COLO668 (cell line): ENCODE results near the gene NCKIPSD.
A peak's percentile ranks its signal among the peaks of the same experiment; 100 is the strongest.

Source experiments
- DNase-seq: peaks from one replicate; lab custom pipeline; 2025; ENCODE audit not compliant: unreplicated experiment; lab: John Stamatoyannopoulos, UW

NCKIPSD gene

DNA sequence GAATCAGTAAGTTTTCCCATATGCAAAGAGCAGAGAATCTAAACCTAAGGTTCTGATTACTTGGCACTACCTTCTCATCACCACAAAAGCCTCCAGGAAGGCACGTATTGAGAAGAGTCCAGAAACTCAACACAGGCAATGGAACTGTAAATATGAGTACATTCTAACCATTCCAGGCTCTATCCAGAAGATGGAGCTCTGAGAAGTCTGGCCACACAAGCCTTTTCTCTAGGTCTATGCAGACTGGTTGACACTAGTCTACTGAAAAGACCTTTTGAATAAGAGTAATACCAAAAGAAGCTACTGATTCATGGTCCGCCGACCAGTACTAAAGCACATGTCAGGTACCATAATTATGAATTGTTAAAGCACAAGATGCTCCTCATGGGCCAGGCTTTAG is 12.2 kb upstream of the NCKIPSD start:
- no peak for DNase-seq

GRCh38 chr3:48696601-48697000 is 10.9 kb upstream of the NCKIPSD start:
- DNase-seq = no peak

- no peak for DNase-seq
Measured at GRCh38 chr3:48696156-48696555, 10.4 kb upstream of the NCKIPSD start.

- no peak for DNase-seq
Measured at GRCh38 chr3:48695393-48695753, 9.7 kb upstream of the NCKIPSD start.

GRCh38 chr3:48694610-48695392 is 9.1 kb upstream of the NCKIPSD start:
- DNase-seq = no peak

GRCh38 chr3:48693826-48694225 is 8.1 kb upstream of the NCKIPSD start:
- no peak for DNase-seq

GRCh38 chr3:48692551-48692950 is 6.8 kb upstream of the NCKIPSD start:
- DNase-seq = no peak

- DNase-seq = no peak
Measured at GRCh38 chr3:48690846-48691458, 5.2 kb upstream of the NCKIPSD start.

- DNase-seq = no peak
Measured at GRCh38 chr3:48689384-48689783, 3.7 kb upstream of the NCKIPSD start.

DNA sequence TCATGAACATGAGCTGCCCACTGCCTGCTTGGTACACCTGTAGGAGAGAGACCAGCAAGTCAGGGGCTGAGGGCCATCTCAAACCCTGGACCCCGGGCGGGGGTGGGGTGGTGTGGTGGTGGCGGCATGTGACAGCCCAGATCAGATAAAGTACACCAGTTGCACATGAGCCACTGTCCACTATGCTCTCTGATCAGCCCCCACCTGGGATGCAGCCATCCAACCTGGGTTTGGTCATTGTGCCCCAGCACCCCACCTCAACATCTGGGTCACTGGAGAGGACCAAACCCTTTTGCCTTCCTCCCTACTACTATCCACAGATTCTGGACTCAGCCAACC is 3.0 kb upstream of the NCKIPSD start:
- DNase-seq = no peak

GRCh38 chr3:48688032-48688736 is 2.5 kb upstream of the NCKIPSD start:
- DNase-seq = no peak

GRCh38 chr3:48687220-48687678 is 1.5 kb upstream of the NCKIPSD start:
- no peak for DNase-seq

- DNase-seq = no peak
Measured at GRCh38 chr3:48686538-48687219, 964 bp upstream of the NCKIPSD start.

DNA sequence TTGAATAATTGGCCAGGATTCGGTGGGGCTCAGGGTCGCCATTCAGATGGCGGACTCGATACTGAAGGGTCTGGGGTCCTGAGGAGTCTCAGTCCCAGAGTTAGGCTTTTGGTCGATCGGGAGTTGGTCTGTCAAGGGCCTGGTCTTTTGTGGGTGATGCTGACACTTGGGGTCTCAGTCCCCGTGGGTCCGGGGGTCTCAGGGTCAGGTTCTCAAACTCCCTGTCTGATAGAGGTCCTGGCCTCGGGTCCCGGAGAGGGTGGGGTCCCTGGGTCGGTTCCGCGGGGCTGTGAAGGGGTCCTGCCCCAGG is 467 bp downstream of the NCKIPSD start:
- no peak for DNase-seq

DNA sequence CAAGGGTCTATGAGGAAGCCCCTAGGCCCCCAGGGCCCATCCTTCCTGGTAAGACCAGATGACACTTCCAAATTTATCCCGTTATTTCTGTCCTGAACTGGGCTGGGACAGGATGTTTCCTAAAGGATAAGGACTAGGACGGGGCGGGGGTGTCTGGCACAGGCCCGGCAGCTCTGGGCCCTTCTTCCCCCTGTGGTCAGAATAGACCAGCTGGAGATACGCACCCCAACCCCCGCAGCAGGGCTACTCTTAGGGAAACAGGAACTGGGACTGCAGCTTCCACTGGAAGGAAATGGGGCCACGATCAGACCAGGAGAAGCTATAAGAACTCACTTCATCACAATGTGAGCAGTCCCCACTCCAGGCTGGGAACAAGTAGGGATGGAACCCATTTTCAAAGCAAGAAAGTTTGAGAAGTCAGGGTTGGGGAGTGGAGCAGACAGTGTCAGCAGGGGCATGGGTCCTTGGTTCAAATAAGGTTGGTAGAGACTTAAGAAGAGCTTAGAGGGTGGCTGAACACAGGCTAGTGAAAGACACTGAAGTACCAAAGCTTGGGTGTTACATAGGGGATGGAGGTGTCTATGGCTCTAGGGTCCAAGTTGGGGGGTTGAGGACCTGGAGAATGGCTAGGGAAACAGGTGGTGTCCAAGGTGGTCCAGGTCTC is 1.1 kb downstream of the NCKIPSD start:
- peak; percentile 8 for DNase-seq

GRCh38 chr3:48684054-48684349 is 1.7 kb downstream of the NCKIPSD start:
- DNase-seq = no peak

DNA sequence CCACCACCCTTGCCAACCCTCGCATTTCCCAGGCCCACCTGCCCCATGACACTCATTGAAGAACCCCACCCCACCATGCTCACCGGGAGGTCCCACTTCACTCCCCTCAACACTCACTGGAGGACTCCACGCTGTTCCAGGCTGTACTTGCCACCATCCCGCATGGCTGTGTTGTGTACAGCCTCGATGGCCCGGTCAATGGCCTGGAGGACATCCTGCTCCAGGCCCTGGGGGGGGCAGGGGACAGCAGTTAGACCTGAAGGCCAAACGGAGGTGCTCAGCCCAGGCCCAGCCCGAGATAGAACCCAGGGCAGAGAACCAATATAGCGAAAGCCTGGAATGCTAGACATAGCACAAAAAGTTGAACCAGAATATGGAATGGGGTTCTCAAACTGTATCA is 2.9 kb downstream of the NCKIPSD start:
- DNase-seq = no peak

DNA sequence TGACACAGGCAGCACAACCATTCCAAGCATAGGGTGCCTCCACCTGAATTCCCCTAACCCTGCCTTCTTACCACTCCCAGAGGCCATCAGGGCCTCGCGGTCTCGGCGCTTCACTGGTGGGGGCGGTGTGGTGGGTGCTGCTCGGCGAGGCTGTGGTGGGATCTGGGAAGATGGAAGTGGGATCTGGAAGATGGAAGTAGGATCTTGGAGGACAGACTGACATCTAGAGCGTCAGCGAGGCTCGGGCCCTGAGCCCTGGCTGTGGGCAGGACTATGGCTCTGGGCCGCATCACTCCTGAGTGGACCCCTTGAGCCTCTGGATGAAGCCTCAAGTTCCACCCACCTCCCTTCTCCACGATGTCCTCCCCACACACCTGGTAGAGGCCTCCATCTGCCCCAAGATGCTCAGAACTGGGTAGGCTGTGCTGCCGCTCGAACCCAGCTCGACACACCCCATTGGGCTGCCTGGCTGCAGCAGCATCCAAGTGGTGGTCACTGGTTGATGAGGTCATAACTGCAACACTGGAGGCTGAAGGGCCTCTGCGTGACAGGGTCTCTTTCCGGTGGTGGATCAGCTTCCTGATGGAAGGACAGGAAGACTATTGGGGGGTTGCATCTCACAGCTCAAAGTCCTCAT is 3.6 kb downstream of the NCKIPSD start:
- DNase-seq = no peak

GRCh38 chr3:48681541-48681880 is 4.2 kb downstream of the NCKIPSD start:
- no peak for DNase-seq

DNA sequence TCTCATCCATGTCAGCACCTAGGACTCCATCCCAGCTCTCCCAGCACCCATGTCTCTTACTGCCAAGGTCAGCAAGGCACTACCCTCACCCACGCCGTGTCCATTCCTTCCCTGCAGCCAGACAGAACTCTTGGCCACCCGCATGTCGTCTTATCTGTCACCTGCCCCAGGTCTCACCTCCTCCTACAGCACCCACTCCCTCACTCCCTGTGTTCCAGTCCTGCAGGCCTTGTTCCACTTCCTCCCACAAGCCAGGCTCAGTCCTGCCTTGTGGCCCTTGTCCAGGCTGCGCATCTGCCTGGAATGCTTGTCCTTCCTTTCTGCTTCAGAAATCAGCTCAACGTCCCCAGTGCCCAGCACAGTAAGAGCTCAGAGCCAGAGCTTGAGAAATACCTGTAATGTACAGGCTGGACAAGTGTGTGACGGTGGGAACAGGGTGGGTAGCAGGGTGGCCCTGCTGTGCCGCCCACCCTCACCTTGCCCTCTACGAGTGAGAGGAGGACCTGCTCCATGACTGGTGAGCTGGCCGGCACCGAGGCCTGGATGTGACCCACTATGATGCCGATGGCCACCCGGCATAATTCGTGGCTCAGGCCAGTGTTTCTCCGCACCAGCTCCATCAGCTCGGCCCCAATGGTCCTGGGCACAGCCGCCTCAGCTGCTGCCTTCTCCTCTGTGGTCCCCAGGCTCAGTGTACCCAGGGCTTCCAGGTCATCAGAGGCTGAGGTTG is 4.7 kb downstream of the NCKIPSD start:
- no peak for DNase-seq
